WTC11 (cell line): Measurements from ENCODE around the gene NXN. TPM values are rescaled to one million over a fixed set of nuclear protein-coding genes. Genes with fewer than 3 reads are reported as not detected.

ENCODE experiments used
- ATAC-seq: fragments of 200-7000 bp; cut with Tn5 transposase; 2 replicates; pipeline ENCODE4 v1.10.0; 2021; ENCODE audit warnings: mild to moderate bottlenecking, moderate library complexity
- CTCF ChIA-PET: fragments of 300-600 bp; sonication (Branson Sonifier 250); formaldehyde crosslinking; loops from one replicate; lab custom pipeline; 2021; ENCODE audit warnings: antibody characterized with exemption; lab: Charles Lee
- POLR2A ChIA-PET: fragments of 350-600 bp; sonication (Branson Sonifier 250); formaldehyde crosslinking; loops from one replicate; lab custom pipeline; 2021; ENCODE audit warnings: antibody characterized with exemption; lab: Charles Lee
- DNase-seq: peaks from one replicate; pipeline ENCODE4 v3.0.0; 2021; ENCODE audit warnings: low spot score
- H3K27ac Mint-ChIP-seq: 2 replicates; pipeline ENCODE4 v1.8.0; 2021; ENCODE audit warnings: mixed read lengths
- H3K27me3 Mint-ChIP-seq: 2 replicates; pipeline ENCODE4 v1.8.0; 2021; ENCODE audit warnings: low read depth, mild to moderate bottlenecking, moderate library complexity, mixed read lengths
- H3K36me3 Mint-ChIP-seq: 2 replicates; pipeline ENCODE4 v1.8.0; 2021; ENCODE audit warnings: mixed read lengths
- H3K4me1 Mint-ChIP-seq: 2 replicates; pipeline ENCODE4 v1.8.0; 2022; ENCODE audit warnings: mixed read lengths
- H3K4me3 Mint-ChIP-seq: 2 replicates; pipeline ENCODE4 v1.8.0; 2021; ENCODE audit warnings: mild to moderate bottlenecking, moderate library complexity, mixed read lengths
- H3K9me3 Mint-ChIP-seq: 2 replicates; pipeline ENCODE4 v1.8.0; 2021; ENCODE audit warnings: mixed read lengths
- ARID4B ChIP-seq: sonication (generic); formaldehyde crosslinking; IDR thresholded peaks from 2 replicates; pipeline ENCODE4 v1.8.0; 2023; ENCODE audit warnings: missing genetic modification reagents, mild to moderate bottlenecking, borderline replicate concordance
- CTCF ChIP-seq: fragments of 200-600 bp; IDR thresholded peaks from 2 replicates; pipeline ENCODE4 v1.8.0; 2022; ENCODE audit warnings: antibody characterized with exemption
- ESRRA ChIP-seq: sonication (generic); formaldehyde crosslinking; IDR thresholded peaks from 2 replicates; pipeline ENCODE4 v1.8.1; 2022; ENCODE audit warnings: mild to moderate bottlenecking, missing genetic modification reagents, borderline replicate concordance
- FOXP1 ChIP-seq: sonication (generic); formaldehyde crosslinking; IDR thresholded peaks from 2 replicates; pipeline ENCODE4 v1.8.0; 2022; ENCODE audit warnings: missing genetic modification reagents, mild to moderate bottlenecking, moderate library complexity, borderline replicate concordance
- JAZF1 ChIP-seq: fragments of 250-450 bp; sonication (Bioruptor Pico); IDR thresholded peaks from 2 replicates; pipeline ENCODE4 v1.9.0; 2021; ENCODE audit warnings: moderate library complexity, mild to moderate bottlenecking, inconsistent platforms
- PRDM15 ChIP-seq: sonication (generic); formaldehyde crosslinking; IDR thresholded peaks from 2 replicates; pipeline ENCODE4 v1.8.0; 2022; ENCODE audit warnings: missing genetic modification reagents
- SMAD3 ChIP-seq: sonication (generic); formaldehyde crosslinking; IDR thresholded peaks from 2 replicates; pipeline ENCODE4 v1.8.0; 2022; ENCODE audit warnings: missing genetic modification reagents, mild to moderate bottlenecking, borderline replicate concordance
- SOX15 ChIP-seq: fragments of 250-450 bp; sonication (Bioruptor Pico); IDR thresholded peaks from 2 replicates; pipeline ENCODE4 v1.9.0; 2021; ENCODE audit warnings: mild to moderate bottlenecking
- STAT6 ChIP-seq: sonication (generic); formaldehyde crosslinking; conservative IDR thresholded peaks from 2 replicates; pipeline ENCODE4 v1.8.1; 2023; ENCODE audit warnings: mild to moderate bottlenecking, low read depth, missing genetic modification reagents, moderate library complexity
- ZBTB43 ChIP-seq: sonication (generic); formaldehyde crosslinking; IDR thresholded peaks from 2 replicates; pipeline ENCODE4 v1.8.1; 2023; ENCODE audit warnings: mild to moderate bottlenecking, missing genetic modification reagents
- ZNF232 ChIP-seq: sonication (generic); formaldehyde crosslinking; IDR thresholded peaks from 2 replicates; pipeline ENCODE4 v1.8.0; 2022; ENCODE audit warnings: mild to moderate bottlenecking, missing genetic modification reagents
- total RNA-seq: library from RNA; stranded (reverse); gene quantifications from 3 replicates; pipeline ENCODE4 v1.2.3, GENCODE V29; 2021
- TF ChIP-seq, protein P1 (sequence below): sonication (generic); formaldehyde crosslinking; IDR thresholded peaks from 2 replicates; pipeline ENCODE4 v1.8.1; 2023; ENCODE audit warnings: mild to moderate bottlenecking, moderate library complexity, missing genetic modification reagents

NXN gene
- total RNA-seq, 1 experiment from 2014 or later = 96.8 TPM

DNA sequence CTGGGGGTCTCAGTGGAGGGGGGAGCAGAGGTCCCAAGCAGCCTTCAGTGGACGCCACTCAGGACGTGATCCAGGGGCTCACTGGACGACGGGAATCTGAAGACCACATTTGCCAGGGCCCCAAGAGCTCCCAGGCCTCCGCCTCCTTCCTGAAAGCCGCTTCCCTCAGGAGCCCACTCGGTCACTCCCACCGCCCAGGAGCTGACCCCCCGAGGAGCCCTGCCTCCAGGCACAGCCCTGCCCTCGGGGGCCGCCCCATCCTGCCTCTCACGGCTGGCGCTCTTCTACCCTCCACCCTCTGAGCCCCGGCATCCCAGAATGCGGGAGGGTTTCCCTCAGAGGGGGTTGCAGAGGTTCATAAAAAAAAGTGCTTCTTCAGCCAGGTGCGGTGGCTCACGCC lies 41.6 kb upstream of the NXN start (continued):
- TF ChIP-seq ZNF232 (CRISPR knock-in tag) (no peak), FOXP1 (CRISPR knock-in tag) (no peak), SMAD3 (no peak), STAT6 (CRISPR knock-in tag) (no peak)

DNA sequence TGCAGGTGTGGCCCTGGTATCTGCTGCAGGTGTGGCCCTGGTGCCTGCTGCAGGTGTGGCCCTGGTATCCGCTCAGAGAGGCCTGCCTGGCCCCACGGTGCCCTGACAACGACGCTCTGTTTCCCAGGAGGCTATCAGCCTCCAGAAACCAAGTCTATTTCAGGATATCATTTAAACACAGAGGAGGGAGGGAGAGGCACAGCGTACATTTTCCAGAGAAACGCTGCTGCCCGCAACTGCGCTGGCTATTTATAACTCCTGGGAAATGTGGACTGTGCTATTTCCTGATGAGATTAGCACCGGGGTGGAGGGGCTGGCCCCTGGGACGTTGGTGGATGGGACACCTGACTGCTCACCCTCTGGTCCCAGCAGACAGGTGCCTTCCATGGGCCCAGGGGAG lies 39.9 kb upstream of the NXN start:
- POLR2A ChIA-PET = no interaction called here
- TF ChIP-seq FOXP1 (CRISPR knock-in tag) = no peak
- TF ChIP-seq, protein P1, sequence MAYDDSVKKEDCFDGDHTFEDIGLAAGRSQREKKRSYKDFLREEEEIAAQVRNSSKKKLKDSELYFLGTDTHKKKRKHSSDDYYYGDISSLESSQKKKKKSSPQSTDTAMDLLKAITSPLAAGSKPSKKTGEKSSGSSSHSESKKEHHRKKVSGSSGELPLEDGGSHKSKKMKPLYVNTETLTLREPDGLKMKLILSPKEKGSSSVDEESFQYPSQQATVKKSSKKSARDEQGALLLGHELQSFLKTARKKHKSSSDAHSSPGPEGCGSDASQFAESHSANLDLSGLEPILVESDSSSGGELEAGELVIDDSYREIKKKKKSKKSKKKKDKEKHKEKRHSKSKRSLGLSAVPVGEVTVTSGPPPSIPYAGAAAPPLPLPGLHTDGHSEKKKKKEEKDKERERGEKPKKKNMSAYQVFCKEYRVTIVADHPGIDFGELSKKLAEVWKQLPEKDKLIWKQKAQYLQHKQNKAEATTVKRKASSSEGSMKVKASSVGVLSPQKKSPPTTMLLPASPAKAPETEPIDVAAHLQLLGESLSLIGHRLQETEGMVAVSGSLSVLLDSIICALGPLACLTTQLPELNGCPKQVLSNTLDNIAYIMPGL (CRISPR knock-in tag) = no peak
- TF ChIP-seq ARID4B (CRISPR knock-in tag) = no peak
- TF ChIP-seq ESRRA = no peak
- TF ChIP-seq JAZF1 = no peak
- TF ChIP-seq SOX15 = no peak
- no peak for TF ChIP-seq PRDM15 (CRISPR knock-in tag)
- Mint-ChIP-seq H3K4me1 (no peaks in the 10 kb centered on the region), H3K27ac (peak overlapping the region; percentile 35; the same call in 1 of the 2 replicates), H3K27me3 (no peaks in the 10 kb centered on the region), H3K9me3 (no peaks in the 10 kb centered on the region), H3K4me3 (no peak overlapping the region), H3K36me3 (no peaks in the 10 kb centered on the region)
- no peak for DNase-seq
- CTCF ChIA-PET = interaction anchor here (1.4 kb wide), 1 partner anchor 37 kb away, joined by 5 read pairs; no protein-coding TSS in a partner anchor
- ATAC-seq = no peak

DNA sequence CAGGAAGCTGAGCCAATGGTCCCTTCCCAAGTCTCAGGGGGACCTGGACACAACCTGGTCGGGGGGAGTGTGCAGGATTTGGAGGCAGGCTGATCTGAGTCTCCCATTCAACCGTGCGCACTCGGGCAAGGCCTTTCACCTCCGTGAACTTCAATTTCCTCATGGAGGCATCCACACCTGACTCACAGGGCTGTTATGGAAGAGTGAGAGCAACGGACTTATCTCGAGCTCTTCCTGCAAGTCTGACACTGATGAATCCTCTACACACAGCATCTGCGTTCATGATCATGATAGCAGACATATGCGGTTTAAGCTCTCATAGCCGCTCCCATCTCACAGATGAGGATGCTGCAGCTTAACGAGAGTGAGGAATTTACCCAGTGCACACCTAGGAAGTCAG lies 39.0 kb upstream of the NXN start:
- ChIA-PET CTCF (interaction anchor here (1.1 to 1.2 kb wide), 2 partner anchors 38 to 40 kb away, joined by 5 to 6 read pairs; no protein-coding TSS in a partner anchor), POLR2A (no interaction called here)
- no peak for DNase-seq
- Mint-ChIP-seq H3K4me1 (no peaks in the 10 kb centered on the region), H3K36me3 (no peaks in the 10 kb centered on the region), H3K27me3 (no peaks in the 10 kb centered on the region), H3K4me3 (no peak overlapping the region), H3K9me3 (no peaks in the 10 kb centered on the region), H3K27ac (no peak overlapping the region)
- ATAC-seq = no peak
- TF ChIP-seq ZBTB43 (no peak), CTCF (no peak), SMAD3 (no peak)
